Dendritic cell treated with granulocyte-macrophage colony-stimulating factor and Interleukin-4, amounts not matched to agents 40 ng/mL and 50 ng/mL, for 4 days (primary cell): ENCODE data around the gene IDI2.
"Not testable (repeated sequence)": the region's sequence is repeated elsewhere in the genome, so short reads cannot be mapped to it uniquely, and the experiment has no call there.

Source experiments
- H3K27ac Mint-ChIP-seq: one replicate; pipeline ENCODE4 v1.8.0; 2022; ENCODE audit warnings: mild to moderate bottlenecking, mixed read lengths
- H3K27me3 Mint-ChIP-seq: one replicate; pipeline ENCODE4 v1.8.0; 2022; ENCODE audit warnings: mild to moderate bottlenecking, mixed read lengths
- H3K36me3 Mint-ChIP-seq: one replicate; pipeline ENCODE4 v1.8.0; 2022; ENCODE audit warnings: low read depth, mixed read lengths
- H3K4me1 Mint-ChIP-seq: one replicate; pipeline ENCODE4 v1.8.0; 2022; ENCODE audit warnings: low read depth, mixed read lengths
- H3K4me3 Mint-ChIP-seq: one replicate; pipeline ENCODE4 v1.8.0; 2022; ENCODE audit warnings: mild to moderate bottlenecking, moderate library complexity, mixed read lengths
- H3K9me3 Mint-ChIP-seq: one replicate; pipeline ENCODE4 v1.8.0; 2022; ENCODE audit warnings: mixed read lengths
- intact Hi-C: fragments of 100-400 bp; cut with micrococcal nuclease; formaldehyde crosslinking; loops from one replicate; pipeline ENCODE4 v1.15.0; 2022

IDI2 gene

GRCh38 chr10:1040133-1040532 lies 14.5 kb upstream of the IDI2 start:
- intact Hi-C loops = no loop called here
- H3K4me3 Mint-ChIP-seq = no peak overlapping the region
- H3K27ac Mint-ChIP-seq = no peak overlapping the region
- no peaks in the 10 kb centered on the region for H3K9me3 Mint-ChIP-seq
- H3K36me3 Mint-ChIP-seq = peaks cover 65% of the 10 kb centered on the region
- H3K27me3 Mint-ChIP-seq = no peaks in the 10 kb centered on the region
- H3K4me1 Mint-ChIP-seq = peaks cover 21% of the 10 kb centered on the region

- H3K27ac Mint-ChIP-seq, H3K4me3 Mint-ChIP-seq, H3K9me3 Mint-ChIP-seq, H3K4me1 Mint-ChIP-seq, intact Hi-C loops, H3K27me3 Mint-ChIP-seq: not testable (repeated sequence)
- H3K36me3 Mint-ChIP-seq = peaks cover 61% of the 10 kb centered on the region
These were observed 13.1 kb upstream of the IDI2 start for GRCh38 chr10:1038769-1039168.

- no peaks in the 10 kb centered on the region for H3K27me3 Mint-ChIP-seq
- H3K4me1 Mint-ChIP-seq = no peaks in the 10 kb centered on the region
- no peak overlapping the region for H3K27ac Mint-ChIP-seq
- H3K36me3 Mint-ChIP-seq = peaks cover 48% of the 10 kb centered on the region
- no peaks in the 10 kb centered on the region for H3K9me3 Mint-ChIP-seq
- intact Hi-C loops = no loop called here
- H3K4me3 Mint-ChIP-seq = no peak overlapping the region
These were observed 11.4 kb upstream of the IDI2 start for GRCh38 chr10:1037098-1037497.

GRCh38 chr10:1036341-1036791 lies 10.7 kb upstream of the IDI2 start:
- H3K4me1 Mint-ChIP-seq = no peaks in the 10 kb centered on the region
- H3K27me3 Mint-ChIP-seq = no peaks in the 10 kb centered on the region
- intact Hi-C loops = no loop called here
- H3K9me3 Mint-ChIP-seq = no peaks in the 10 kb centered on the region
- peaks cover 41% of the 10 kb centered on the region for H3K36me3 Mint-ChIP-seq
- H3K4me3 Mint-ChIP-seq = no peak overlapping the region
- no peak overlapping the region for H3K27ac Mint-ChIP-seq

- Mint-ChIP-seq H3K27ac (no peak overlapping the region), H3K27me3 (no peaks in the 10 kb centered on the region), H3K36me3 (peaks cover 29% of the 10 kb centered on the region), H3K4me3 (no peak overlapping the region), H3K4me1 (no peaks in the 10 kb centered on the region), H3K9me3 (no peaks in the 10 kb centered on the region)
- intact Hi-C loops = no loop called here
These were observed 9.5 kb upstream of the IDI2 start for GRCh38 chr10:1035201-1035600.

GRCh38 chr10:1034758-1035157 lies 9.1 kb upstream of the IDI2 start:
- no peak overlapping the region for H3K4me3 Mint-ChIP-seq
- no peaks in the 10 kb centered on the region for H3K9me3 Mint-ChIP-seq
- no peaks in the 10 kb centered on the region for H3K4me1 Mint-ChIP-seq
- H3K27me3 Mint-ChIP-seq = no peaks in the 10 kb centered on the region
- no peak overlapping the region for H3K27ac Mint-ChIP-seq
- intact Hi-C loops = no loop called here
- H3K36me3 Mint-ChIP-seq = peaks cover 25% of the 10 kb centered on the region

- Mint-ChIP-seq H3K4me1 (no peaks in the 10 kb centered on the region), H3K27ac (no peak overlapping the region), H3K9me3 (no peaks in the 10 kb centered on the region), H3K4me3 (no peak overlapping the region), H3K36me3 (peaks cover 24% of the 10 kb centered on the region), H3K27me3 (no peaks in the 10 kb centered on the region)
- intact Hi-C loops = no loop called here
These were observed 7.9 kb upstream of the IDI2 start for GRCh38 chr10:1033601-1034000.

GRCh38 chr10:1029838-1030237 lies 4.2 kb upstream of the IDI2 start:
- Mint-ChIP-seq H3K27me3 (no peaks in the 10 kb centered on the region), H3K4me1 (no peaks in the 10 kb centered on the region), H3K36me3 (no peaks in the 10 kb centered on the region), H3K9me3 (no peaks in the 10 kb centered on the region), H3K27ac (no peak overlapping the region), H3K4me3 (no peak overlapping the region)
- intact Hi-C loops = no loop called here

GRCh38 chr10:1026578-1026977 lies 919 bp upstream of the IDI2 start:
- Mint-ChIP-seq H3K27ac (no peak overlapping the region), H3K4me3 (no peak overlapping the region), H3K27me3 (no peaks in the 10 kb centered on the region), H3K4me1 (no peaks in the 10 kb centered on the region), H3K9me3 (no peaks in the 10 kb centered on the region), H3K36me3 (no peaks in the 10 kb centered on the region)
- intact Hi-C loops = no loop called here

GRCh38 chr10:1024103-1024502 lies 1.6 kb downstream of the IDI2 start:
- Mint-ChIP-seq H3K9me3 (no peaks in the 10 kb centered on the region), H3K36me3 (peaks cover 17% of the 10 kb centered on the region), H3K27ac (no peak overlapping the region), H3K4me3 (no peak overlapping the region), H3K4me1 (no peaks in the 10 kb centered on the region), H3K27me3 (no peaks in the 10 kb centered on the region)
- intact Hi-C loops = no loop called here

- no peaks in the 10 kb centered on the region for H3K9me3 Mint-ChIP-seq
- no peaks in the 10 kb centered on the region for H3K27me3 Mint-ChIP-seq
- no peaks in the 10 kb centered on the region for H3K4me1 Mint-ChIP-seq
- H3K27ac Mint-ChIP-seq = no peak overlapping the region
- peaks cover 34% of the 10 kb centered on the region for H3K36me3 Mint-ChIP-seq
- intact Hi-C loops = no loop called here
- no peak overlapping the region for H3K4me3 Mint-ChIP-seq
These were observed 3.2 kb downstream of the IDI2 start for GRCh38 chr10:1022413-1022812.

- Mint-ChIP-seq H3K9me3 (no peaks in the 10 kb centered on the region), H3K4me3 (no peak overlapping the region), H3K4me1 (no peaks in the 10 kb centered on the region), H3K27me3 (no peaks in the 10 kb centered on the region), H3K36me3 (peaks cover 48% of the 10 kb centered on the region), H3K27ac (no peak overlapping the region)
- intact Hi-C loops = no loop called here
These were observed 4.7 kb downstream of the IDI2 start for GRCh38 chr10:1020958-1021357.

GRCh38 chr10:1020460-1020859 lies 5.2 kb downstream of the IDI2 start:
- Mint-ChIP-seq H3K4me3 (no peak overlapping the region), H3K27me3 (no peaks in the 10 kb centered on the region), H3K4me1 (no peaks in the 10 kb centered on the region), H3K36me3 (peaks cover 53% of the 10 kb centered on the region), H3K9me3 (no peaks in the 10 kb centered on the region), H3K27ac (no peak overlapping the region)
- intact Hi-C loops = no loop called here

- Mint-ChIP-seq H3K36me3 (peaks cover 62% of the 10 kb centered on the region), H3K9me3 (no peaks in the 10 kb centered on the region), H3K27ac (no peak overlapping the region), H3K4me1 (no peaks in the 10 kb centered on the region), H3K4me3 (no peak overlapping the region), H3K27me3 (no peaks in the 10 kb centered on the region)
- intact Hi-C loops = no loop called here
These were observed 6.3 kb downstream of the IDI2 start for GRCh38 chr10:1019362-1019761.

- H3K4me3 Mint-ChIP-seq = no peak overlapping the region
- H3K9me3 Mint-ChIP-seq = no peaks in the 10 kb centered on the region
- H3K4me1 Mint-ChIP-seq = no peaks in the 10 kb centered on the region
- no peak overlapping the region for H3K27ac Mint-ChIP-seq
- no peaks in the 10 kb centered on the region for H3K27me3 Mint-ChIP-seq
- intact Hi-C loops = no loop called here
- peaks cover 98% of the 10 kb centered on the region for H3K36me3 Mint-ChIP-seq
These were observed 10.0 kb downstream of the IDI2 start for GRCh38 chr10:1015688-1016087.
